Posterior cingulate gyrus (tissue), 11 donors: ENCODE measurements around the gene OR4C45.
A peak's percentile ranks its signal among the peaks of the same experiment; 100 is the strongest.
"Not testable (repeated sequence)": the region's sequence is repeated elsewhere in the genome, so short reads cannot be mapped to it uniquely, and the experiment has no call there.

ENCODE experiments used
- DNase-seq, 10 donors: peaks; one replicate each; pipeline versions ENCODE4 v3.0.0 to v3.0.0-alpha.2; 2020 to 2021; ENCODE audit warnings: mixed read lengths in 3 of 10
- intact Hi-C: fragments of 100-400 bp; cut with DNase I; formaldehyde crosslinking; loops from one replicate; pipeline ENCODE4 v1.15.1; 2023

OR4C45 gene

DNA sequence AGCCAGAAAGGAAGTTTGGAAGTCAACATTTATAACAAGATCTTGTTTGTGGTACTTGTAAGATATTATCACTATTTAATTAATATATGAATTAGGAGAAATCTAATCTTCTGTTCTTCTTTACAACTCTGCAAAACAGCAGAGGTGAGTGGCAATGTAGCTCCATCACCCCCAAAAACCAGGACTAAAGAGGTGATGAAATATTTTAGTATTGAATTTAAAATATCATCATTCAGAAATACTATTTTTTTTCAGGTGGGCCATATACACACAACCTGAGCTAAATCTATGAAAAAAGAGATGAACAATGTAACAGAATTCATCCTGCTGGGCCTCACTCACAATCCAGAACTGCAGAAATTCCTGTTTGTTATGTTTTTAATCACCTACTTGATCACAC is at the start of gene OR4C45:
OR4C45 (plus strand) TSS at position 301 of the 400 bp plus-strand sequence.
- no peak for DNase-seq
- intact Hi-C loops = no loop called here

DNA sequence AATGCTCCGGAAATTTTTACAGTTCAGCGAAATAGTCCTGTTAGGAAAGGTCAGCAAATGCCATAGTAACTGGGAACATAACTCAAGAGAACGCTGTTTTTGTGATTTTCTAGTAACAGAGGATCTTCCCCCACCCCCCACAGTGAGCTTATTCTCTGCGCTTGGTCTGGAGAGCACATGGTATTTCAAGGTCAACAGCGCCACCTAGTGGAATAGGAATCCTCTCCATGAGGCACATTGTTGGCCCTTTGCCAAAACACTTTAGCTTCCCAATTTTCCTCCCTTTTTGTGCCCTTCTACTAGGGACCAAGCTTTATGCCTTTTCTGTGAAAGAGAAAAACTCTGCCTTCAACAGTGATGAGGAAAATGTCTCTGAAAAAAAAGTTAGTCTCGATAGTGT is 37.1 kb upstream of the OR4C45 start:
- DNase-seq = peak in 6 of 10 donors; percentile 14 to 71 (median 34)
- intact Hi-C loops = no loop called here

- no peak for DNase-seq
- intact Hi-C loops = no loop called here
These were observed 2.5 kb upstream of the OR4C45 start for GRCh38 chr11:50030193-50030592.

- intact Hi-C loops, DNase-seq: not testable (repeated sequence)
These were observed 3.6 kb downstream of the OR4C45 start for GRCh38 chr11:50036239-50036638.

DNA sequence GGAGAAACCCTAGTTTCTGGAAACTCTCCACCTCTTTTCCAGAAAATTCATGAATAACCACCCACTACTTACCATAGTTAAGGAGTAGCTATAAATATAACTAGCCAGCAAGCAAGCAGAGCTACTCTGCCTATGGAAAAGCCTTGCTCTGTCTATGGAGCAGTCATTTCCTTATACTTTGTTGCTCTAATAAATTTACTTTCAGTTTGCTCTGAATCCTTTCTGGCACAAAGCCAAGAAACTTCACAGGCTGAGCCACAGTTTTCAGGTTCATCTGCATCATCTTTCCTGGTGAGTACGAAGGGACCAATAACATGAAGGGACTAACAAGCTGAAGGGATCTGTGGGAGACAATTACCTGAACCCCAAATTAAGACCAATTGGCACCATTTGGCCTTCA is 4.6 kb downstream of the OR4C45 start:
- no peak for DNase-seq
- intact Hi-C loops = no loop called here

DNA sequence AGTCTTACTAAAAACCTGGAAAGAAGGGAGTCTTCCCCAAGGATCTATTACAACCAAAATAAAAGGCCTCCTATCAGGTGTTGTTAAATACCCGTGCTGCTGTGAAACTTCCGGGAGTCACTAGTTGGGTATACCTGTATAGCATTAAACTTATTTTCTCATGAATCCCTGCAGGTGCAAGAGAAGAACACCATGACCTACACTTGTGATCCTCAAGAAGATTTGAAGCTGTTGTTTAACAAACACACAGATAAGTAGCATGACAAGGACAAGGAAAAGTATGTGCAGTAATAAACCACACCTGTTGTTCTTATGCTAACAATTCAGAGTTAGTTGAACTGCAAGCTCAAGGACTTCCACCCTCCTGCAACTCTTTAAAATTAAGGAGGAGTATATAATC is 12.0 kb downstream of the OR4C45 start:
- no peak for DNase-seq
- intact Hi-C loops = no loop called here

DNA sequence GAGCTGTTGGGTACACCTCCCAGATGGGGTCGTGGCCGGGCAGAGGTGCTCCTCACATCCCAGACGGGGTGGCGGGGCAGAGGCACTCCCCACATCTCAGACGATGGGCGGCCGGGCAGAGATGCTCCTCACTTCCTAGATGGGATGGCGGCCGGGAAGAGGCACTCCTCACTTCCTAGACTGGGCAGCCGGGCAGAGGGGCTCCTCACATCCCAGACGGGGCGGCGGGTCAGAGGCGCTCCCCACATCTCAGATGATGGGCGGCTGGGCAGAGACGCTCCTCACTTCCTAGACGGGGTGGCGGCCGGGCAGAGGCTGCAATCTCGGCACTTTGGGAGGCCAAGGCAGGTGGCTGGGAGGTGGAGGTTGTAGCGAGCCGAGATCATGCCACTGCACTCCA is 30.4 kb downstream of the OR4C45 start:
- intact Hi-C loops, DNase-seq: not testable (repeated sequence)

GRCh38 chr11:50070389-50070788 is 37.7 kb downstream of the OR4C45 start:
- DNase-seq = no peak
- intact Hi-C loops = no loop called here

DNA sequence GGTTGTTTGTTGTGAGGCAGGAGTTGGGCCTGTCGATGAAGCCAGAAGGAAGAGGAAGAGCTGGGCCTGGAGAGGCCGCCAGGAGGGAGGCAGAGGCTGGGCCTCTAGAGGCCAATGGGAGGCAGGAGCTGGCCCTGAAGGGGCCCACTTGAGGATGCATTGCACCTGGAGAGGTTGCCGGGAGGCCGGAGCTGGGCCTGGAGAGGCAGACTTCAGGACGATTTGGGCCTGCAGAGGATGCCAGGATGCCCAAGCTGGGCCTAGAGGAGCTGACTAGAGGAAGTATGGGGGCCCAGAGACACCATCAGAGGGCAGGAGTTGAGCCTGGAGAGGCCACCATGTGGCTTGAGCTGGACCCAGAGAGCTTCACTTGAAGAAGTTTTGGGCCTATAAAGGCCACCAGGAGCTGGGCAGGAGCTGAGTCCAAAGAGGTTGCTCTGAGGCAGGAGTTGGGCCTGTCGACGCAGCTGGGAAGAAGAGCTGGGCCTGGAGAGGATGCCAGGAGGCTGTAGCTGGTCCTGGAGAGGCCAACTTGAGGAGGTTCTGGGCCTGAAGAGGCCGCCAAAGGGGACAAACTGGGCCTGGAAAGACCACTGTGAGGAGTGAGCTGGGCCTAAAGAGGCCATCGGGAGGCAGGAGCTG is 39.0 kb downstream of the OR4C45 start:
- intact Hi-C loops = no loop called here
- DNase-seq = no peak

DNA sequence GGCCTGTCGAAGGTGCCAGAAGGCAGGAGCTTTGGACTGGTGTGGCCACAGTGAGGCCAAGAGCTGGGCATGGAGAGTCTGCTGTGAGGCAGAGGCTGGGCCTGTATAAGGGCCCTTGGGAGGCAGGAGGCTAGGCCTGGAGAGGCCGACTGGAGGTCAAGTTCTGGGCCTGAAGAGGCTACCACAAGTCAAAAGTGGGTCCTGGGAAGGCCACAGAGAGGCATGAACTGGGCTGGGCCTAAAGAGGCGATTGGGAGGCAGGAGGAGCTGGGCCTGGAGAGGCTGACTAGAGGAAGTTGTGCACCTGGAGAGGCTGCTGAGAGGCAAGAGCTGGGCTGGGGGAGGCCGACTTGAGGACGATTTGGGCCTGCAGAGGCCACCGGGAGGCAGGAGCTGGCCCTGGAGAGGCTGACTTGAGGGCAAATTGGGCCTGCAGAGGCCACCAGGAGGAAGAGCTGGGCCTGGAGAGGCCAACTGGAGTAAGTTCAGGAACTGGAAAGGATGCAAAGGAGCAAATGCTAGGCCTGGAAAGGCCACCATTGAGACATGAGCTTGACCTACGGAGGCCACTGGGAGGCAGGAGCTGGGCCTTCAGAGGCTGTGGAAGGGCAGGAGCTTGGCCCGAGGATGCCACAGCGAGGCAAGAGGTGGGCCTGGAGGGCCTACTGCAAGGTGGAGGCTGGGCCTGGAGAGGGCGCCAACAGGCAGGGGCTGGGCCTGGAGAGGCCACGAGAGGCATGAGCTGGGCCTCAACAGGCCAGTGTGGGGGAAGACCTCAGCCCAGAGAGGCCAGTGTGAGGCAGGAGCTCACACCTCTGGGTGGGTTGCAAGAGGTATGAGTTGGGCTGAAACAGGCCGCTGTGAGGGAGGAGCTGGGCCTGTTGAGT is 39.8 kb downstream of the OR4C45 start:
- DNase-seq = no peak
- intact Hi-C loops = no loop called here

DNA sequence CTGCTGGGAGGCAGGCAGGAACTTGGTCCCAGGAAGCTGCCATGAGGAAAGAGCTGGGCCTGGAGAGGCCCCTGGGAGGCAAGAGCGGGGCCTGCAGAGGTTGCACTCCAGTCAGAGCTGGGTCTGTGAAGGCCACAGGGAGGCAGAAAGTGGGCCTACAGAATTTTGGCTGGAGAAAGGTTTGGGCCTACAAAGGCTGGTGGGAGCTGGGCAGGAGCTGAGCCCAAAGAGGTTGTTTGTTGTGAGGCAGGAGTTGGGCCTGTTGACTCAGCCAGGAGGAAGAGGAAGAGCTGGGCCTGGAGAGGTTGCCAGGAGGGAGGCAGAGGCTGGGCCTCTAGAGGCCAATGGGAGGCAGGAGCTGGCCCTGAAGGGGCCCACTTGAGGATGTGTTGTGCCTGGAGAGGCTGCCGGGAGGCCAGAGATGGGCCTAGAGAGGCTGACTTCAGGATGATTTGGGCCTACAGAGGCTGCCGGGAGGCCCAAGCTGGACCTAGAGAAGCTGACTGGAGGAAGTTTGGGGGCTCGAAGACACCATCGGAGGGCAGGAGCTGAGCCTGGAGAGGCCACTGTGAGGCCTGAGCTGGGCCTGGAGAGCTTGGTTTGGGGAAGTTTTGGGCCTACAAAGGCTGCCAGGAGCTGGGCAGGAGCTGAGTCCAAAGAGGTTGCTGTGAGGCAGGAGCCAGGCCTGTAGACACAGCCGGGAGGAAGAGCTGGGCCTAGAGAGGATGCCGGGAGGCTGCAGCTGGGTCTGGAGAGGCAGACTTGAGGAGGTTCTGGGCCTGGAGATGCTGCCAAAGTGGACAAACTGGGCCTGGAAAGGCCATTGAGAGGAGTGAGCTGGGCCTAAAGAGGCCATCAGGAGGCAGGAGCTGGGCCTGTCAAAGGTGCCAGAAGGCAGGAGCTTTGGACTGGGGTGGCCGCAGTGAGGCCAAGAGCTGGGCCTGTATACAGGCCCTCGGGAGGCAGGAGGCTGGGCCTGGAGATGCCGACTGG is 40.7 kb downstream of the OR4C45 start:
- intact Hi-C loops = no loop called here
- DNase-seq = no peak

- no peak for DNase-seq
- intact Hi-C loops = no loop called here
These were observed 41.5 kb downstream of the OR4C45 start for GRCh38 chr11:50074161-50074560.

DNA sequence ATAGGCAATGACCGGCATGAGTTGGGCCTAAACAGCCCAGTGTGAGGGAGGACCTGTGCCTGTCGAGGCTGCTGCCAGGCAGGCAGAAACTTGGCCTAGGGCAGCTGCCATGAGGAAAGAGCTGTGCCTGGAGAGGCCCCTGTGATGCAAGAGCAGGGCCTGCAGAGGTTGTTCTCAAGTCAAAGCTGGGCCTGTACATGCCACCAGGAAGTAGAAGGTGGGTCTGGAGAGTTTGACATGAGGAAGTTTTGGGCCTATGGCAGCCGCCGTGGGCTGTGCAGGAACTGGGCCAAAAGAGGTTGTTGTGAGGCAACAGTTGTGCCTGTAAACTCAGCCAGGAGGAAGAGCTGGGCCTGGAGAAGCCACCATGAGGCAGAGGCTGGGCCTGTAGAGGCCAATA is 43.2 kb downstream of the OR4C45 start:
- intact Hi-C loops = no loop called here
- no peak for DNase-seq

DNA sequence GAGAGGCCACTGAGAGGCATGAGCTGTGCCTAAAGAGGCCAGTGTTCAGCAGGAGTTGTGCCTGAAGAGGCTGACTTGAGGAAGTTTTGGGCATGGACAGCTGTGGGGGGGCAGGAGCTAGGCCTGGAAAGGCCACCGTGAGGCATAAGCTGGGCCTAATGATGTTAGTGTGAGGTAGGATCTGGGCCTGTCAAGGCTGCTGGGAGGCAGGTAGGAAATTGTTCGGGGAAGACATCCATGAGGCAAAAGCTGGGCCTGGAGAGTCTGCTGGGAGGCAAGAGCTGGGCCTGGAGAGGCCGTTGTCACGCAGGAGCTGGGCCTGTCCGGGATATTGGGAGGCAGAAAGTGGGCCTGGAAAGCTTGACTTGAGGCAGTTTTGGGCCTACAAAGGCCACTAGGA is 44.9 kb downstream of the OR4C45 start:
- no peak for DNase-seq
- intact Hi-C loops = no loop called here

- intact Hi-C loops = no loop called here
- DNase-seq = no peak
These were observed 45.3 kb downstream of the OR4C45 start for GRCh38 chr11:50078001-50078400.

DNA sequence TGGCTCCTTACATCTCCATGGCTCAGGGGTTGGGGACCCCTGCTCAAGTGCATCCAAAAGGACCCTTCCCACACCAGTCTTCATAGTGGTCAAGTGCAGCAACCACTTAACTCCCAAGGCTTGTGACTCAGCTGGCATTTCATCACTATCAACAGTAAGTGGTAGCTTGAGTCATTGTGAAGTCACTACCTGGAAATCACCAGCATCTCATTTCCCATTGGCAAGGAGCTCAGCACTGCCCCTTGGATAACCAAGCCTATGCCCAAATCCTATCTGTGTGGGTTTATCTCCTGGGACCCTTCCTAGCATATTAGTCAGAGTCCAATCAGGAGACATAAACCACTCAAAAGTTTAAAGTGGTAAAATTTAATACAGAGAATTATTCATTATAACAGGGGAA is 46.3 kb downstream of the OR4C45 start:
- DNase-seq, intact Hi-C loops: not testable (repeated sequence)

DNA sequence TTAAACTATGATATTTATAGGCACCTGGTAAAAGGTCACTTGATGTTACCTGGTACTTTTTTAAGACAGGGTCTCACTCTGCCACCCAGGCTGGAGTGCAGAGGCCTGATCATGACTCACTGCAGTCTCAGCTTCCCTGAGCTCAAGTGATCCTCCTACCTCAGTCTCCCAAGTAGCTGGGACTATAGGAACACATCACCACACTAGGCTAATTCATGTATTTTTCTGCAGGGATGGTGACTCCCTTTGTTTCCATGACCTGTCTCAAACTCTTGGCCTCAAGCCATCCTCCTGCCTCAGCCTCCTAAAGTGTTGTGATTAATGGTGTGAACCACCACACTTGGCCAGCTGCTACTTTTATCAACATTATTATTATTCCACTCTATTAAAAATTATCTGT is 47.6 kb downstream of the OR4C45 start:
- intact Hi-C loops = no loop called here
- no peak for DNase-seq
